Umbilical cord (tissue), 2 donors: ENCODE measurements around the gene PDE8B. TPM values are rescaled to one million over a fixed set of nuclear protein-coding genes. Genes with fewer than 3 reads are reported as not detected.
"Not testable (repeated sequence)": the region's sequence is repeated elsewhere in the genome, so short reads cannot be mapped to it uniquely, and the experiment has no call there.

Experiments
- DNase-seq: peaks from one replicate; pipeline ENCODE4 v3.0.0-alpha.2; 2015; ENCODE audit warnings: low spot score
- total RNA-seq: library from RNA; depleted of rRNA; stranded (reverse); fragments of >200 nt; gene quantifications from one replicate; pipeline ENCODE4 v1.2.3, GENCODE V29; 2014; ENCODE audit warnings: low replicate concordance; ENCODE audit not compliant: insufficient read depth

PDE8B gene
- total RNA-seq, 1 donor from 2014 or later = 5.8 TPM

- DNase-seq = no peak
Measured at GRCh38 chr5:77431719-77432118, 221.2 kb downstream of the PDE8B start.

DNA sequence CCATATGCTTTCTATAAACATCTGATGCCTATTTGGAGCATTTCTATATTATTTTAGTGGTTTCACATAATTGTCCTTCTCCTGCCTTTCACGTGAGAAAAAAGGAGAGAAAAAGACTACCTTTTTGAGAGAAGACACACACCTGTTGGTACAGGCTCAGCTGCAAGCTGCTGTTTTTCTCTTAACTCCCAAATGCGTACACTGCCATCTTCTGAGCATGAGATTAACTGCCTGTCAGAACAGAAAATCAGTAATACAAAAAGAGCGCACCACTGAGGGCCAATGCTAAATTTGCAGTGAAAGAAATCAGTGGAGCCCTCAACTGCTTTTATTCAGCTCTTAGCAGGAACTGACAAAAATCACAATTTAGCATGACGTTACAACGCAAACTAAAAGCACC is 226.7 kb downstream of the PDE8B start:
- DNase-seq = peak; percentile 21

DNA sequence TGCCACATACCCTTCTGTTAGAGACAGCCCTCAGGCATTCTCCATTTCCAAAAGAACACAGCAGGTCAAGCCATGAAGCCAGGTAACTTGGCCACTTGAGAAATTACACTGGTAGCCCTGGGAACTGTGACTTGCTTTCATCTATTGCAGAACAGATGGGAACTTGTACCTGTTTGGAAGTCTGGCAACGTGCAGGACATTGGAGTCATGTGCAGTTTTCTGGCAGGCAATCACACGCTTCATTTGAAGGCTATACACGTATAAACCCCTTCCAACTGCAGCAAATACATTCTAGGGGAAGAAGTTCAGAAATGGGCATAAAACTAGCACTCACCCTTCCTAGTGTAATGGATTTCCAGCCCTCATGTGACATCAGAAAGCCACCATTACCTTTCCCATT is 227.6 kb downstream of the PDE8B start:
- no peak for DNase-seq

DNA sequence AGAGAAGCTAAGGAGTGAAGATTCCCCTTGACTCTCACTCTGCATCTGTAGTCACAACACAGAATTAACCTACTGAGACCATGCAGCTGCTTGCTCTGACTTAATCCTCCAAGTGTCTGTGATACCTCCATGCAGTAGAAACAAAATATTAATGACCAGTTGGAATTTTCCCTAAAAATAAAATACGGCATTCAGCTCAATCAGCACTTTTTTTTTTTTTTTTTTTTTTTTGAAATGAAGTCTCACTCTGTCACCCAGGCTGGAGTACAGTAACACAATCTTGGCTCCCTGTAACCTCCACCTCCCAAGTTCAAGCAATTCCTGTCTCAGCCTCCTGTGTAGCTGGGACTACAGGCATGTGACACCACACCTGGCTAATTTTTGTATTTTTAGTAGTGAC is 233.2 kb downstream of the PDE8B start:
- no peak for DNase-seq

DNA sequence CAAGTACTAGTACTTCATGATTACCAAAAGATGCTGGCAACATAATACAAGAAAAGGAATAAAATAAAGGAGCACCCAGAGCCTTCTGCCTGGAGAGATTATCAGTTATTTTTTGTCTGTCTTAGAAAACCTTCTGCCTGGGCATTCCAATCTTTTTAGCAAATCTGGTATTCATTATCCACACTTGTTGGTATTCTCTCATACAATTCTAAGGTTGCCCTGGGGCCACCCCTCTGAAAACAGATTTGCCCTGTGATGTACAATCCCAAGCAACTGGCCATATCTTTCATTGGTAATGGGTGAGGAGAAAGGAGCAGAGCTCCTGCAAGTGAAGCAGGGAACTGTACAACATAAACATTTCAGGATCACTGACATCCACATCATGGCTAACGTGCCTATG is 233.9 kb downstream of the PDE8B start:
- DNase-seq = no peak

DNA sequence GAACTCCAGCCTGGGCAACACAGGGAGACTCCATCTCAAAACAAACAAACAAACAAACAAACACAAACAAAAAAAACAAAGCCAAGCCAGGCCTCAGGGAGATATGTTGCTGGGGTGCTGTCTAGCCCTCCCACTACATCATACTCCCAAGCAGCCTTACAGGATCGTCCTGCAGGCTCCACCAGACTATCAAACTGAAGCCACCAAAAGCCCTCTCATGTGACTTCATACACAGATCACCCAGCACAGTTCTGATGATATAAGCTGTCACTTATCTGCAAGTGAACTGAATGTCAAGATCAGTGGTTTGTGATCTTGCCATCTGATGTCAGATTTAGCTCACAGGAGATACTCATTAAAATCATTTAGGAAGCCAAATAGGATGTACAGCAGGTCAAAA is 238.4 kb downstream of the PDE8B start:
- DNase-seq = no peak

- DNase-seq = peak; percentile 16
Measured at GRCh38 chr5:77449277-77449676, 238.8 kb downstream of the PDE8B start.

- DNase-seq = no peak
Measured at GRCh38 chr5:77449981-77450380, 239.5 kb downstream of the PDE8B start.

DNA sequence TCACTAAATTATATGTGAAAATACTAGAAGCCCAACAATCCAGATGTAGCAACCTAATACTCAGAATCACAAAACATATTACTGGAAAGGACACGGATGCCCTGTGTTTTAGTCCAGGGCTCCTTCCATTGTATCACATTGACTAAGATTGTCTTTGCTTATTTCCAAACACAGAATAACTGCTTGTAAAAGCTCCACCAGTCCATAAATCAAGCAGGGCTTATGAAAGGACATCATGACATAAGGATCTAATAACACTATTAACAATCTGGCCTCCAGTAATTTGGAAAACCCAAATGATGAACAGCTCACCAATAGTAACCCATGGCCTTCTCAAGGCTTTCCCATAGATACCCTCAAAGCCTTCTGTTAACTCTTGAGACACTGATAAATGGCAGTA is 241.9 kb downstream of the PDE8B start:
- DNase-seq = no peak

- DNase-seq = no peak
Measured at GRCh38 chr5:77454123-77454522, 243.6 kb downstream of the PDE8B start.

DNA sequence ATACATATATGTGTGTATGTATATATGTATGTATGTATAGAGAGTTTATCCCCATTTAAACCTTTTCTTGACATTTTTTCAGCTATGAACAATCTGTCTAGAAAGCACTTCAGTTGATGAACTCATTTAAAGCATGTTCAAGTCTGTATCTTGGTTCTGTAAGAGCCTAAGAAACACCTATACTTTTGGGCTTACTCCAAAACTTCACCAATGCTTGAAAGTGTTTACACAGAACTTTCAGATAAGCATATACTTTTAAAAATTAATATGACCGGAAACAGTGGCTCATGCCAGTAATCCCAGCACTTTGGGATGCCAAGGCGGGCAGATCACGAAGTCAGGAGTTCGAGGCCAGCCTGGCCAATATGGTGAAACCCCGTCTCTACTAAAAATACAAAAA is 250.8 kb downstream of the PDE8B start:
- no peak for DNase-seq

GRCh38 chr5:77463905-77464304 is 253.4 kb downstream of the PDE8B start:
- DNase-seq = no peak

- not testable (repeated sequence) for DNase-seq
Measured at GRCh38 chr5:77468875-77469274, 258.4 kb downstream of the PDE8B start.

GRCh38 chr5:77475041-77475440 is 264.6 kb downstream of the PDE8B start:
- DNase-seq = not testable (repeated sequence)

Other genes starting within 250 kb of the PDE8B start
- gene AGGF1, start 180.3 kb upstream of the PDE8B start, total RNA-seq = 30.3 TPM
- gene ZBED3, start 123.4 kb upstream of the PDE8B start, total RNA-seq = 15.2 TPM